GM06990 (cell line): ENCODE measurements around the gene NCSTN.
"Not testable (repeated sequence)": the region's sequence is repeated elsewhere in the genome, so short reads cannot be mapped to it uniquely, and the experiment has no call there.

Source experiments
- DNase-seq: peaks from one replicate; pipeline ENCODE4 v3.0.0-alpha.2; 2011; ENCODE audit not compliant: insufficient read length; ENCODE audit errors: extremely low read depth
- H3K27me3 ChIP-seq: replicated peaks from 2 replicates; pipeline ENCODE4 v1.6.0; 2011; ENCODE audit warnings: low read length; ENCODE audit not compliant: control insufficient read depth, insufficient read depth
- H3K36me3 ChIP-seq: 2 replicates; pipeline ENCODE4 v1.5.1; 2011; ENCODE audit warnings: low read length; ENCODE audit not compliant: control insufficient read depth, insufficient read depth
- H3K4me3 ChIP-seq: replicated peaks from 2 replicates; pipeline ENCODE4 v1.5.1; 2011; ENCODE audit warnings: low read depth, mild to moderate bottlenecking, control low read depth, low read length
- CTCF ChIP-seq: IDR thresholded peaks from 2 replicates; pipeline ENCODE4 v1.5.1; 2011; ENCODE audit warnings: low read length, control low read depth, mild to moderate bottlenecking, inconsistent platforms; ENCODE audit not compliant: insufficient read depth, poor library complexity, severe bottlenecking

The NCSTN gene

DNA sequence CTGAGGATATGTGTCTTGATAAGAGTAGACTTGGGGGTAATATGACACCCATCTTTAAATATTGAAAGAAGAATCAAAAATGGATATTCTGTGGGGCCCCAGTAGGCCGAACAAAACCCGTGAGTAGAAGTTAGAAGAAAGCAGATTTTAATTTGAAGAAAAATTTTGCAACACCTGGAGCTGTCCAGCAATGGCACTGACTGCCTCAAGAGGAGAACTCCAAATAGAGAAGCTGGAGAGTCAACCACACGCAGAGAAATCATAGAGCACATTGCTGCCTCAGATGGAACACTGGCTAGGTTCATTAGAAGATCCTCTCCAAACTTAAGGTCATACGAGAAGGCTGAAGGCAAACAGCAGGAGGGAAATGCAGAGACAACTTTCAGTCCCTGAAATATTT lies 30.5 kb downstream of the NCSTN start:
- Histone ChIP-seq H3K36me3 (no peaks in the 10 kb centered on the region), H3K4me3 (no peak overlapping the region), H3K27me3 (no peaks in the 10 kb centered on the region)
- TF ChIP-seq CTCF, result no peak
- no peak for DNase-seq

GRCh38 chr1:160374306-160375110 lies 31.3 kb downstream of the NCSTN start:
- H3K27me3 ChIP-seq, result no peaks in the 10 kb centered on the region
- TF ChIP-seq CTCF, result no peak
- H3K36me3 ChIP-seq, result no peaks in the 10 kb centered on the region
- no peak for DNase-seq
- H3K4me3 ChIP-seq, result no peak overlapping the region

GRCh38 chr1:160375788-160376524 lies 32.8 kb downstream of the NCSTN start:
- DNase-seq, result peak; percentile 57
- Histone ChIP-seq H3K4me3 (no peak overlapping the region), H3K36me3 (no peaks in the 10 kb centered on the region), H3K27me3 (no peaks in the 10 kb centered on the region)
- no peak for TF ChIP-seq CTCF

GRCh38 chr1:160376525-160377131 lies 33.4 kb downstream of the NCSTN start:
- H3K27me3 ChIP-seq, result no peaks in the 10 kb centered on the region
- H3K4me3 ChIP-seq, result no peak overlapping the region
- H3K36me3 ChIP-seq, result no peaks in the 10 kb centered on the region
- TF ChIP-seq CTCF, result peak; percentile 97
- DNase-seq, result peak; percentile 20

- no peaks in the 10 kb centered on the region for H3K27me3 ChIP-seq
- DNase-seq, result no peak
- TF ChIP-seq CTCF, result no peak
- no peaks in the 10 kb centered on the region for H3K36me3 ChIP-seq
- no peak overlapping the region for H3K4me3 ChIP-seq
Measured at GRCh38 chr1:160377585-160378206, 34.5 kb downstream of the NCSTN start.

- not testable (repeated sequence) for H3K4me3 ChIP-seq, H3K36me3 ChIP-seq, H3K27me3 ChIP-seq, DNase-seq
Measured at GRCh38 chr1:160384812-160385211, 41.6 kb downstream of the NCSTN start.

GRCh38 chr1:160388406-160388805 lies 45.2 kb downstream of the NCSTN start:
- DNase-seq, H3K36me3 ChIP-seq, H3K27me3 ChIP-seq, H3K4me3 ChIP-seq: not testable (repeated sequence)
